KOPT-K1 (cell line): ENCODE results near the gene ALDH16A1.

Experiments
- H3K27ac ChIP-seq: fragments of 200-600 bp; sonication (generic); 2 replicates; pipeline ENCODE4 v1.5.1; 2016; ENCODE audit warnings: antibody characterized with exemption, mild to moderate bottlenecking, low read depth, low read length; ENCODE audit not compliant: poor library complexity, severe bottlenecking
- H3K36me3 ChIP-seq: fragments of 200-600 bp; sonication (generic); 2 replicates; pipeline ENCODE4 v1.5.1; 2017; ENCODE audit warnings: antibody characterized with exemption, mild to moderate bottlenecking, low read length, moderate library complexity; ENCODE audit not compliant: insufficient read depth
- H3K9me3 ChIP-seq: fragments of 200-600 bp; sonication (generic); 2 replicates; pipeline ENCODE4 v1.5.1; 2017; ENCODE audit warnings: antibody characterized with exemption, low read length, mild to moderate bottlenecking; ENCODE audit not compliant: insufficient read depth, poor library complexity, severe bottlenecking

ALDH16A1 gene

DNA sequence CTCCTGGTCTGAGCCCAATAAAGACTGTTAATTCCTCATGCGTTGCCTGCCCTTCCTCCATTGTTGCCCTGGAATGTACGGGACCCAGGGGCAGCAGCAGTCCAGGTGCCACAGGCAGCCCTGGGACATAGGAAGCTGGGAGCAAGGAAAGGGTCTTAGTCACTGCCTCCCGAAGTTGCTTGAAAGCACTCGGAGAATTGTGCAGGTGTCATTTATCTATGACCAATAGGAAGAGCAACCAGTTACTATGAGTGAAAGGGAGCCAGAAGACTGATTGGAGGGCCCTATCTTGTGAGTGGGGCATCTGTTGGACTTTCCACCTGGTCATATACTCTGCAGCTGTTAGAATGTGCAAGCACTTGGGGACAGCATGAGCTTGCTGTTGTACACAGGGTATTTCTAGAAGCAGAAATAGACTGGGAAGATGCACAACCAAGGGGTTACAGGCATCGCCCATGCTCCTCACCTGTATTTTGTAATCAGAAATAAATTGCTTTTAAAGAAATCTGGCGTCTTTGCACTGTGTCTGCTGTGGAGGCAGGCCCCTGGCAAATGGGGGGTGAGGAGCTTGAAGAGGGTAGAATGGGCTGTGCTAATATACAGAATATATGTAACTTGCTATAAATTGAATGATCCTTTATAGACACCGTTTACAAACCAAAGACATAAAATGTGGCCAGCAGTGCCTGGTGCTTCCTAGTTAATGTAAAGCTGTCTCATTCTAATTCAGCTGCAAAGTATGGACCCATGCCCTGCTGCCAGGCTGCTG lies 39.0 kb downstream of the ALDH16A1 start:
- no peak overlapping the region for H3K27ac ChIP-seq
- no peaks in the 10 kb centered on the region for H3K9me3 ChIP-seq
- peaks cover 59% of the 10 kb centered on the region for H3K36me3 ChIP-seq

DNA sequence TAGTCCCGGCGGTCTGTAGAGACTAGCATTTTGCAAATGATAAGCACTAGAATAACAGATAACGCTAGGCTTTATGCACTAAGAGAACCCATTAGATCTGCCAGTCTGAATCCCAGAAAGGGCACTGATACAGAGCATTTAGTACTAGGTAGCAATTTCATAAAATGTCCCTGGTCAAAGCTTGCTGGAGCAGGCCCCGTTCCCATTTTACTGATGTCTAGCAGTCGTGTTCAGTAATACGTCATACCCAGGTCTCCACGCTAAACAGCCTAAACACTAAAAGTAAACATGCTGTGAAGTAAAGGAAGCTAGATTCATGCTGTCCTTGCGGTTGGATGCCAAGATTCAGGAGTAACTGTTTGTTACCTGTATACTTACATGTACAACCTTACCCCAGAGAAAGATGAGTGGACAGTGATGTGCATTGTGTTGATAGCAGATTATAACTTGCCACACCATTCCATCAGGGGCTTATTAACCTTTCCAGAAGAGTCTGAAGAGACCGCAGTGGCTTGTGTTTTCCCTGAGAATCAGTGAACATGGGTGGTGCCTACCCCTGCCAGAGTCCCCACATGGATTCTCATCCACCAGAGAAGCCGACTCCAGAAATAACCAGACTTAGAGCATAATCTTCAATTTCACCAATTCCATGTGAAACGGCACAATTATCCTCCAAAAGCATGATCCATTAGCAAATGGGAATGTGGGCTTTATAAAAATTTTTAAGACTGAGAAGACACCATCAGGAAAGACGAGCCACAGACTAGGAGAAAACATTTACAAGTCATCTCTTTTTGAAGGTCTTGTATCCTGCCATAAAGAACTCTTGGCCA lies 39.8 kb downstream of the ALDH16A1 start:
- Histone ChIP-seq H3K27ac (no peak overlapping the region), H3K9me3 (no peaks in the 10 kb centered on the region), H3K36me3 (peaks cover 65% of the 10 kb centered on the region)

DNA sequence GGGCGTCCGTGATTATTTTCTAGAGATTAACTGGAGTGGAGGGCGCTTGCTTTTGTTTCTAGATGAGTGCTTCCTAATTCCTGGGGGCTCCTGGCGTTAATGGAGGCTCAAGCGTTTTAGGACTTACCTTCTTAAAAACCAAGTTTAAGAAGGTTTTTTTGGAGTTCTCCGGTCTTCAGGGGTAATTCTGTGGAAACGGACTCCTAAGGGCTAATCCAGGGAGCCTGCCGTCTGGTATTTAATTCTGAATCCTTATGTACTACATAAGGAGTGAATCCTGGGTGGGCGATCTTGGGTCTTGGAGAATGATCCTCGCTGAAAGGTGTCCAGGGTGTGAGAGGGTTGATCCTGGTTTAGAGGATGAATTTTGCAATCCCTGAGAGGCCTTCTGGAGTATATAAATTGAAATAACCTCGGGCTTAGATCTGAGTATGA lies 43.6 kb downstream of the ALDH16A1 start:
- H3K27ac ChIP-seq: peak overlapping the region; percentile 87
- no peaks in the 10 kb centered on the region for H3K9me3 ChIP-seq
- H3K36me3 ChIP-seq: peaks cover 51% of the 10 kb centered on the region

DNA sequence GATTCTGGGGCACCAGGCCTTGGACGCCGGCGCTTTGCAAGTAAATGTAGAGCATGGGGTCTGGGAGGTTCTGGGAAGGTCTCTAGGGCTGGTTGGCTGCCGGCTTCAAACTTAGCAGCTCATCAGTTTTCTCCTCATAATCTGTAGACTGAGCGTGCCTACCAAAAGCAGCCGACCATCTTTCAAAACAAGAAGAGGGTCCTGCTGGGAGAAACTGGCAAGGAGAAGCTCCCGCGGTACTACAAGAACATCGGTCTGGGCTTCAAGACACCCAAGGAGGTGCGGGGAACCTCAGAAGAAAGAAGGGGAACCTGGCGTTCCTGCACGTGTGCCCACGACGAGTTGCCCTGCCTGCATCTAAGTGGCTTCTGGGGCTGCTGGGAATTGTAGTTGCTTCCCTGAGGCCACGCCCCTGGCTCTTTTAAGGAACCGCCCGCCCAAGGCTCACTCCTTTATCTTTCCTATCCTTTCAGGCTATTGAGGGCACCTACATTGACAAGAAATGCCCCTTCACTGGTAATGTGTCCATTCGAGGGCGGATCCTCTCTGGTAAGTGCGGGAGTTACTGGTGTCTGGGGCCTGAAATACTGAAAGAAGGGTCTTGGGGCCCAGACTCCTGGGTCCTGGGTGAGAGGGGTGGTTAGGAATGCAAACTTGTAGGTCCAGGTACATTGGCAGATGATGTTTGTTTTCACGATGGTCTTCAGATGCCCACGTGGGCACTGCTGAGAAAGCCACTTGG lies 44.2 kb downstream of the ALDH16A1 start:
- peaks cover 45% of the 10 kb centered on the region for H3K36me3 ChIP-seq
- H3K27ac ChIP-seq: peak overlapping the region; percentile 87
- H3K9me3 ChIP-seq: no peaks in the 10 kb centered on the region

DNA sequence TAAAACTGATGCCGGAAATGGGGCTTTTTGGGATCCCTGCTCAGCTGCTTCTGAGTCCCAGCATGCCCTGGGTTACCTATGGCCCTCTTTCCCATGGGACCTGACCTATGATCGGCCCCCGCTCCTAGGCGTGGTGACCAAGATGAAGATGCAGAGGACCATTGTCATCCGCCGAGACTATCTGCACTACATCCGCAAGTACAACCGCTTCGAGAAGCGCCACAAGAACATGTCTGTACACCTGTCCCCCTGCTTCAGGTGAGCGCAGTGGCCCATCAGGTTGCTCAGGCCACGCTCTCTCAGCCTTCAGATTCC lies 44.7 kb downstream of the ALDH16A1 start:
- H3K36me3 ChIP-seq: peaks cover 40% of the 10 kb centered on the region
- H3K27ac ChIP-seq: peak overlapping the region; percentile 87
- H3K9me3 ChIP-seq: no peaks in the 10 kb centered on the region

DNA sequence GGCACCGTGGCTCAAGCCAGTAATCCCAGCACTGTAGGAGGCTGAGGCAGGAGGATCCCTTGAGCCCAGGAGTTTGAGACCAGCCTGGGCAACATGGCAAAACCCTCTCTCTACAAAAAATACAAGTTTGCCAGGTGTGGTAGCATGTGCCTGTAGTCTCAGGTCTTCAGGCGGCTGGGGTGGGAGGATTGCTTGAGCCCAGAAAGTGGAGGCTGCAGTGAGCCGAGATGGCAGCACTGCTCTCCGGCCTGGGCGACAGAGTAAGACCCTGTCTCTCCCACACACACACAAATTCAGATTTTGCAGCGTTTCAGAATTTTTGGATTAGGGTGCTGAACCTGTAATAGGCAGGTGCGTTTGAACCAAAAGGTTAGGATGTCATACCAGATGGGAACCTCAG lies 45.5 kb downstream of the ALDH16A1 start:
- peaks cover 32% of the 10 kb centered on the region for H3K36me3 ChIP-seq
- H3K9me3 ChIP-seq: no peaks in the 10 kb centered on the region
- peak overlapping the region; percentile 69 for H3K27ac ChIP-seq

DNA sequence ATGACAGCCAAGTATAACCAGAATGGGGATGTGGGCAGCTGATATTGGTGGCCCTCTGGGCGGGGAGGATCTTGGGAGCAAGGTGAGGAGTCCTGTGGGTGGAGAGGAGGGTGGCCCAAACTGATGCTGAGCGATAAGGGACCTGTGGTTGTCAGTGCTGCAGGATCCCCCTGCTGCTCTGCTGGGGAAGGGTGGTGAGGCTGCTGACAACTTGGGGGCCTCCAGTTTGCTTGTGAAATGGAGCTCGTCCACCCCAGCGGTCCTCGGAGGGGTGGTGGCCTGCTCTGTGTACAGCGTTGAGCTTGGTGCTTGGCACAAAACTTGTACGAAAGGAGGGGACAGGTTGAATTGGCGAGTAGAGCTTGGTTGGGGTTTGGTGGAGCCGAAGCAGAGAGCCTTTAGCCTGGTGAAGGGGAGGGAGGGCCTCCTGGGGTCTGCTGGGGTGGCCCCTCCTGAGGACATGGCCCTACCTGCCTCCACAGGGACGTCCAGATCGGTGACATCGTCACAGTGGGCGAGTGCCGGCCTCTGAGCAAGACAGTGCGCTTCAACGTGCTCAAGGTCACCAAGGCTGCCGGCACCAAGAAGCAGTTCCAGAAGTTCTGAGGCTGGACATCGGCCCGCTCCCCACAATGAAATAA lies 46.1 kb downstream of the ALDH16A1 start:
- Histone ChIP-seq H3K9me3 (no peaks in the 10 kb centered on the region), H3K27ac (peak overlapping the region; percentile 69), H3K36me3 (peaks cover 31% of the 10 kb centered on the region)

DNA sequence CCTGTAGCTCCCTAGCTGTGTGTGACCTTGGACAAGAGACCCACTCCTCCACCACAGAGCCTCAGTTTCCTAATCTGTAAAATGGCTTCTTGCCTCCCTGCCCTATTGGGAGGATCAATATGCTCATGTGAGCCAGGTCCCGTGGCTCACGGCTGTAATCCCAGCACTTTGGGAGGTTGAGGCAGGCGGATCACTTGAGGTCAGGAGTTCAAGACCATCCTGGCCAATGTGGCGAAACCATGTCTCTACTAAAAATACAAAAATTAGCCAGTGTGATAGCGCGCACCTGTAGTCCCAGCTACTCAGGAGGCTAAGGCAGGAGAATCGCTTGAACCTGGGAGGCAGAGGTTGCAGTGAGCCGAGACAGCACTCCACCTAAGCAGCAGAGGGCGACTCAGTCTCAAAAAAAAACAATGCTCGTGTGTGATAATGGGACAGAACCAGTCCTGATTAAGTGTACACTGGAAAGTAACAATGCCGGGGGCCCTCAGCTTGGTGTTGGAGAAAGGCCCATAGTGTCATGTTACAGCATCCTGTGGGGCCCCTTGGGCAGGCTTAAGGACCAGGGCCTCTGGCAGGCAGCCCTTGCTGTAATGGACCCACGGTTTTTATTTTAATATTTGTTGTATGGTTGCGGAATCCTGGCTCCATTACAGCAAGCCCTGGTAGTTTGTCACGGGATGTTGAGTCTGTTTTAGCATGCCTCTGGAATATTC lies 50.0 kb downstream of the ALDH16A1 start:
- H3K27ac ChIP-seq: no peak overlapping the region
- H3K9me3 ChIP-seq: no peaks in the 10 kb centered on the region
- peaks cover 22% of the 10 kb centered on the region for H3K36me3 ChIP-seq

DNA sequence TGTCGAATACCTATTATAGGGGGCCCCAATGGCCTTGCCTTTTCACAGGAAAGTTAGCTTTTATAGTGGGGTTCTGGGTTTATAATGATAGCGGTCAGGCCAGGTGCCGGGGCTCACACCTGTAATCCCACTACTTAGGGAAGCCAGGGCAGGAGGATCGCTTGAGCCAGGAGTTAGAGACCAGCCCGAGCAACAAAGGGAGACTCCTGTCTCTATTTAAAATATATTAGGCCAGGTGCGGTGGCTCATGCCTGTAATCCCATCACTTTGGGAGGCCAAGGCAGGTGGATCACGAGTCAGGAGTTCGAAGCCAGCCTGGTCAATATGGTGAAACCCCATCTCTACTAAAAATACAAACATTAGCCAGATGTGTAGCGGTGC lies 50.5 kb downstream of the ALDH16A1 start:
- H3K36me3 ChIP-seq: peaks cover 16% of the 10 kb centered on the region
- H3K27ac ChIP-seq: no peak overlapping the region
- H3K9me3 ChIP-seq: no peaks in the 10 kb centered on the region

DNA sequence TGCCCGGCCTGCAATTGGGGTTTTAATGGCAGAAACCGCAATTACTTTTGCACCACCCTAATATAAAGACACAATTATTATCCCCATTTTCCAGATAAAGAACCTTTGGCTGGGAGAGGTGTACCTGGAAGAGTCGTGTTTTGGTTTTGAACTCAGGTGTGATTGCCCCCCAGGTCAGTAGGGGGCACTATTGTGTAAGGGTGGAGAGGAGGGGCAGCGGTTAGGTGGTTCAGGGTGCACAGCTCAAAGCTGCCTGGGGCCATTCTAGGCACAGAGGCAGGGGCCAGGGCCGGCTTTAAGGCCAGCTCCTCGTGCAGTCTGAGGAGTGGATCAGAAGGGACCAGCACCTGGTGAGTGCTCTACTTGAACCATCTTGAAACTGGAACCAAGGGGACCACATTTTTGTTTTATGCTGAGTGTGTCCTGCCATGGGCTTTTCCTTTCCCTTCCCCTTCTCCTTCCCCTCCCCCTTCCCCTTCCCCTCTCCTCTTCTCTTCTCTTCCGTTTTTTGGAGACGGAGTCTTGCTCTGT lies 53.6 kb downstream of the ALDH16A1 start:
- Histone ChIP-seq H3K9me3 (no peaks in the 10 kb centered on the region), H3K27ac (no peak overlapping the region), H3K36me3 (no peaks in the 10 kb centered on the region)

DNA sequence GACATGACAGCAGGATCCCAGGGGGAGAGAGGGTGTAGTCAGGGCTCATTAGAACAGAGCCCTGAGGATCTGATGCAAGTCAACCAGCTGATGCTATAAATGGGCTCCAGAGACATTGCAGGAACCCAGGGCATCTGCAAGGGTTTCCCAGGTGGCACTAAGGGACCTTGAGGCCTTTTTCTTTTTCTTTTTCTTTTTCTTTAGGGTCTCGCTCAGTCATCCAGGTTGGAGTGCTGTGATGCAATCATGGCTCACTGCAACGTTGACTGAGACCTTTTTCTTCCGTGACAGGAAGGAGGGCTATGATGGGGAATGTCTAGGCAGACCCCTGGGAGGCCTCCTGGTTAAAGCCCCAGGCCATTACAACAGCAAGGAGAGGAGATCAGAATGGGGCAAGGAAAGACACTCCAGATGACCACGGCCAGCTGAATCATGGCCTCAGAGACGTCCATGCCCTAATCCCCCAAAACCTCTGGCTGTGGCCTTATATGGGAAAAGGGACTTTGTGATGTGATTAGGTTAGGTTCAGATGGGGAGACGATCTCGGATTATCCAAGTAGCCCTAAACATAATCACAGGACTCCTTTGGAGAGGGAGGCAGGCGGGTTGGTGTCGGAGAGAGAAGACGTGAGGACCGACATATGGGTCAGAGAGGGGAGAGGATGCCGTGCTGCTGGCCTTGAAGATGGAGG lies 54.9 kb downstream of the ALDH16A1 start:
- Histone ChIP-seq H3K9me3 (no peaks in the 10 kb centered on the region), H3K27ac (no peak overlapping the region), H3K36me3 (no peaks in the 10 kb centered on the region)

DNA sequence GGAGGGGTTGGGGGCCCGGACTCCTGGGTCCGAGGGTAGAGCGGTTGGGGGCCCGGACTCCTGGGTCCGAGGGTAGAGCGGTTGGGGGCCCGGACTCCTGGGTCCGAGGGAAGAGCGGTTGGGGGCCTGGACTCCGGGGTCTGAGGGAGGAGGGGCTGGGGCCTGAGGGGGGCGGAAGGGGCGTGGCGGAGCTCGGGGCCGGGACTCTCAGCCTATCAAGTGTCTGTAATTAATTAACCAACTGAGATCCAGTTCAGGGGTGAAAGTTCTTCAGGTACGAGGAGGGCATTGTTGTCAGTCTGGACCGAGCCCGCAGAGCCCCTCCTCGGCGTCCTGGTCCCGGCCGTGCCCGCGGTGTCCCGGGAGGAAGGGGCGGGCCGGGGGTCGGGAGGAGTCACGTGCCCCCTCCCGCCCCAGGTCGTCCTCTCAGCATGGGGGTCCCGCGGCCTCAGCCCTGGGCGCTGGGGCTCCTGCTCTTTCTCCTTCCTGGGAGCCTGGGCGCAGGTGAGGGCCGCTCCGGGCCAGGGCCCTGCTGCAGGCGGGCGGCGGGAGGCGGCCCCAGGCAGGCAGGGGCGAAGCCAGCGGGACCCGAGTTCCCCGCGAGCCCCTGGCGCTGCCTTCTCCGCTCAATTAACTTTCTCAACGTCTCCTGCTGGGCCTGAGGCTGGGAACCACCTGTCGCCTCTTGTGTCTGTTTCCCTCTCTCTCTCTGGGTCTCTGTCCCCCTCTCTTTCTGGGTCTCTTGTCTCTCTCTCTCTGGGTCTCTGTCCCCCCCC lies 60.1 kb downstream of the ALDH16A1 start:
- Histone ChIP-seq H3K36me3 (no peaks in the 10 kb centered on the region), H3K27ac (peak overlapping the region; percentile 57), H3K9me3 (no peaks in the 10 kb centered on the region)

DNA sequence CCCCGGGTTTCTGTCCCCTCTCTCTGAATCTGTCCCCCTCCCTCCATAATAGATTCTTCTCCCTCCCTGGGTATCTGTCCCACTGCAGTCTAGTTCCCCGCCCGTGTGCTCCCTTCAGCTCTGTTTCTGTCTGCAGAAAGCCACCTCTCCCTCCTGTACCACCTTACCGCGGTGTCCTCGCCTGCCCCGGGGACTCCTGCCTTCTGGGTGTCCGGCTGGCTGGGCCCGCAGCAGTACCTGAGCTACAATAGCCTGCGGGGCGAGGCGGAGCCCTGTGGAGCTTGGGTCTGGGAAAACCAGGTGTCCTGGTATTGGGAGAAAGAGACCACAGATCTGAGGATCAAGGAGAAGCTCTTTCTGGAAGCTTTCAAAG lies 60.7 kb downstream of the ALDH16A1 start:
- Histone ChIP-seq H3K27ac (peak overlapping the region; percentile 57), H3K36me3 (no peaks in the 10 kb centered on the region), H3K9me3 (no peaks in the 10 kb centered on the region)
